Measurements from ENCODE around the gene SEL1L3.

Gene SEL1L3

DNA sequence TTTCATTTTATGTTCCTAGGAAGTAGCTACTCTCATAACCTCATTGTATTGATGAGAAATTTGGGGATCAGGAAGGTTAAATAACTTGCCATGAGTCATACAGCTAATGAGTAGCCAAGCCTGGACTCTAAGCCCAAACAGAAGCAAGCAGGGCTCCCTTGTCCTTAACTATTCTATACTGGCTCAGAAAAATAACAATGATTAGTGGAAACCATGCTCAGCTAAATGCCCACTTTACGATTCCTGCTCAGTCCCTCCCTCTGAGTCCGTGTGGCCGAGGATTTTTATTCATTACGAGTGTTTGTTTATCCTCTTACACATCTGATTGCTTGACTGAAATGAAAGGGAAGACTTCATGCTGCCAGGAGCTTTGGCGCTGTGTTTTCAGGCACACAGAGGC is 106.3 kb downstream of the SEL1L3 start:
- no peak overlapping the region for H3K4me3 ChIP-seq (ENCODE audit: low read depth, low read length)
- no peak for DNase-seq (ENCODE audit: low read depth, low spot score)
- ChIA-PET POLR2A (interaction anchor here (0.6 kb wide), 1 partner anchor 108 kb away, joined by 3 read pairs; no protein-coding TSS in a partner anchor), CTCF (interaction anchor here (1.0 to 3.3 kb wide), 4 partner anchors 11 to 317 kb away, joined by 3 to 27 read pairs (median 7); no protein-coding TSS in a partner anchor)
- TF ChIP-seq, protein P1, sequence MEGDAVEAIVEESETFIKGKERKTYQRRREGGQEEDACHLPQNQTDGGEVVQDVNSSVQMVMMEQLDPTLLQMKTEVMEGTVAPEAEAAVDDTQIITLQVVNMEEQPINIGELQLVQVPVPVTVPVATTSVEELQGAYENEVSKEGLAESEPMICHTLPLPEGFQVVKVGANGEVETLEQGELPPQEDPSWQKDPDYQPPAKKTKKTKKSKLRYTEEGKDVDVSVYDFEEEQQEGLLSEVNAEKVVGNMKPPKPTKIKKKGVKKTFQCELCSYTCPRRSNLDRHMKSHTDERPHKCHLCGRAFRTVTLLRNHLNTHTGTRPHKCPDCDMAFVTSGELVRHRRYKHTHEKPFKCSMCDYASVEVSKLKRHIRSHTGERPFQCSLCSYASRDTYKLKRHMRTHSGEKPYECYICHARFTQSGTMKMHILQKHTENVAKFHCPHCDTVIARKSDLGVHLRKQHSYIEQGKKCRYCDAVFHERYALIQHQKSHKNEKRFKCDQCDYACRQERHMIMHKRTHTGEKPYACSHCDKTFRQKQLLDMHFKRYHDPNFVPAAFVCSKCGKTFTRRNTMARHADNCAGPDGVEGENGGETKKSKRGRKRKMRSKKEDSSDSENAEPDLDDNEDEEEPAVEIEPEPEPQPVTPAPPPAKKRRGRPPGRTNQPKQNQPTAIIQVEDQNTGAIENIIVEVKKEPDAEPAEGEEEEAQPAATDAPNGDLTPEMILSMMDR (IDR thresholded peaks at IDR 0.05; ENCODE audit: insufficient read depth, low read length, missing control alignments) = no peak

DNA sequence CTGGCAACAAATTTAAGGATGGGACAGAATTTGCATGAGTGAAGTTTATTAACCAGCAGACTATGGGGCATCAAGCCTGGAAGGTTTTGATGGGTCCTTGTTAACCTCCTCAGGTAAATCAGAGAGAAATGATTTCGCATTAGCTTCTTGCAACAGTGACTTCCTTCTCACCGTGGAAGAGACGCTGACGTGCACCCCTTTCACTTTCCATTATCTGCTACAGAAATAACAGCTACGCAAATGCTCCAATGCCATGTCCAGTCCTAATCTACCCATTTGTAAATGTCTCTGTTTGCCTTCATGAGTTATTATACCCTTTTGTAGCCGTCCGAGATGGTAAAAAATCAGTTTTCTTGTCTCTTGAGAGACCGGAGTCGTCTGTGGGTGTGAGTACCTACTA is 106.9 kb downstream of the SEL1L3 start:
- ChIA-PET POLR2A (no interaction called here), CTCF (interaction anchor here (1.0 to 3.3 kb wide), 4 partner anchors 12 to 316 kb away, joined by 3 to 27 read pairs (median 7); no protein-coding TSS in a partner anchor)
- no peak overlapping the region for H3K4me3 ChIP-seq (ENCODE audit: low read depth, low read length)
- TF ChIP-seq, protein P1 (IDR thresholded peaks at IDR 0.05; ENCODE audit: insufficient read depth, low read length, missing control alignments) = no peak
- no peak for DNase-seq (ENCODE audit: low read depth, low spot score)

DNA sequence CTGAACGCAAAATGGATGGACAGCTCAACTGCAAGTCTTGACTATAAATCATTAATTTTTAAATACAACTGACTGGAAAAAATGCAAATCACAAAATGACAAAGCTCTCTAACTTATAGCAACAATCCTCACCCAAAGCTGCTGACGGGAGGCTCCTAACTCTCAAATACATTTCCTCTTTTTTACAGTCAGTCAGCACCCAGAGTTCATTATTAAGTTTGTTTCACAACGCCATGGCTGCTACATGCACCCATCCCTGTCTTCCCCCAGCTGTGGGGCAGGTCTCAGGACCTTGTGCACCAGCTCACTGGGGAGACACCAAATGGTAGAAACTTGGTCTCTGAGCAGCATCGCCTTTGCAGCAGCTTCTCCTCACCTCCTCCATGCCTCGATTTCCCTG is 109.5 kb downstream of the SEL1L3 start:
- TF ChIP-seq, protein P1 (IDR thresholded peaks at IDR 0.05; ENCODE audit: insufficient read depth, low read length, missing control alignments) = no peak
- POLR2A ChIA-PET = no interaction called here
- H3K4me3 ChIP-seq (ENCODE audit: low read depth, low read length) = no peak overlapping the region
- CTCF ChIA-PET = interaction anchor here (1.4 kb wide), 1 partner anchor 14 kb away, joined by 7 read pairs; no protein-coding TSS in a partner anchor
- no peak for DNase-seq (ENCODE audit: low read depth, low spot score)

DNA sequence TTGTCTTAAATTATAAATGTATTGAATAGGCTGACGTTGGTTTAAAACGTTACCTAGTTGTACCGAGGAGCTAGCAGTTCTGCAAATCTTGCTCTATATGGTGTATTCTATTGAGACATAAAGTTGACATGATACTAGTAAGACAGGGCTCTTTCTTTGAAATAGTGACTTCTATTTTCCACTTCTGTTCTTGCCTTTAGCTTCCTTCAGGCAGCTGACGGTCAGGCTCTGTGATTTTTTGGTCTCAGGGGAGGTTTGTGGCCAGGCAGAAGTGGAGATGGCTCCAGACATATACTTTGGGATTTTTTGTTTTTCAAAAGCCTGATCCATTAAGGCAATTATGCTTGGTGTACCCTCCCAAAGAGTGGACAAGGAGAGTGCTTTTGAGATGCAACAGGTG is 111.9 kb downstream of the SEL1L3 start:
- TF ChIP-seq, protein P1 (IDR thresholded peaks at IDR 0.05; ENCODE audit: insufficient read depth, low read length, missing control alignments) = no peak
- CTCF ChIA-PET = interaction anchor here (0.6 to 2.2 kb wide), 5 partner anchors 17 to 310 kb away, joined by 3 to 14 read pairs (median 3); no protein-coding TSS in a partner anchor
- no peak overlapping the region for H3K4me3 ChIP-seq (ENCODE audit: low read depth, low read length)

DNA sequence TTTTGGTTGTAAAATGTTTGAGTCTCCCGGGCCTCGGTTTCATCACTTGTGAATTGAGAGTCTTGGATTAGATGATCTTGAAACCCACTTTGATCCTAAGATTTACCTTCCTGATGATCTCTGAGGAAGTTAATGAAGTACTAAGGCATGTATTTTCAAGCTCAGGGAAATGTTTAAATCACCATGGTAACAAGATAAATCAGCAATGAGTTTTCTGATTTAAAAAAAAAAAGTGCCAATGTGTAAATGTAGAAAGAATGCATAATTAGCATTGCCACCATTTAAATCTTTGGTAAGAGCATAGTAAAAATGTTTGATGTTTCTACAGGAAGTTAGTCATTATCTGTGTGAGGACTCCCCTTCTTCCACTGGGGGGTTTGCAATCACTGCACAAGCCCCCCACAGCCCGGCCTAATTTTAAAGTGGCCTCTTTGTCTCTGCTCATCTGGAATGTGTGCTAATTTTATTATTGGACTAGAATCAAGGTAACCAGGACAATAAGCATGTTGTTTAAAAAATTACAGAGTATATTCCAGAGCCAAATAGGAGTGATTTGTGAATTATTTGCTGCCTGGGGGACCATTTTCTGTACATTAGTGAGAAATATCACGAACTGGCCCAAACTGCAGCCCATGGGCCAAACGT is 113.5 kb downstream of the SEL1L3 start:
- ChIA-PET CTCF (no interaction called here), POLR2A (no interaction called here)
- TF ChIP-seq, protein P1 (IDR thresholded peaks at IDR 0.05; ENCODE audit: insufficient read depth, low read length, missing control alignments) = no peak

More for the DNA sequence above, 111.9 kb downstream of the SEL1L3 start:
- POLR2A ChIA-PET = no interaction called here
- no peak for DNase-seq (ENCODE audit: low read depth, low spot score)

DNA sequence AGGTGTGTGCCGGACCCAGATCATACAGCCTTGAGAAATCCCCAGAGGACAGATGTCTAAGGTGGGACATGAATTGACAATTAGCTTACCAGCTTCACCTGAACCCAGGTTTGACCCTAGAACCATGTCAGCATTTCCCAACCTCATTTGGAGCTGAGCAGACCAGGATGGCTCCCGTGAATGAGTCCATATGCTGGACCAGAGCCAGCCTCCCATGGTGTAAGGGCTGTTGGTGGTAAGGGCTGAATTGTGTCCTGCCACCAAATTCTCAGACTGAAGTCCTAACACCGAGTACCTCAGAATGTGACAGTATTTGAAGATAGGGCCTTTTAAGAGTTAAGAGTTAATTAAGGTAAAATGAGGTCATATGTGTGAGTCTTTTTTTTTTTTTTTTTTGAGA is 118.8 kb downstream of the SEL1L3 start:
- TF ChIP-seq, protein P1 (IDR thresholded peaks at IDR 0.05; ENCODE audit: insufficient read depth, low read length, missing control alignments) = no peak
- POLR2A ChIA-PET = no interaction called here
- CTCF ChIA-PET = interaction anchor here (1.0 to 1.1 kb wide), 2 partner anchors 24 to 304 kb away, joined by 3 to 5 read pairs; no protein-coding TSS in a partner anchor
- no peak for DNase-seq (ENCODE audit: low read depth, low spot score)
- no peak overlapping the region for H3K4me3 ChIP-seq (ENCODE audit: low read depth, low read length)

More for the DNA sequence above, 113.5 kb downstream of the SEL1L3 start:
- DNase-seq (ENCODE audit: low read depth, low spot score) = no peak
- no peak overlapping the region for H3K4me3 ChIP-seq (ENCODE audit: low read depth, low read length)
